Measurements from ENCODE around the gene SVBP.

SVBP gene

DNA sequence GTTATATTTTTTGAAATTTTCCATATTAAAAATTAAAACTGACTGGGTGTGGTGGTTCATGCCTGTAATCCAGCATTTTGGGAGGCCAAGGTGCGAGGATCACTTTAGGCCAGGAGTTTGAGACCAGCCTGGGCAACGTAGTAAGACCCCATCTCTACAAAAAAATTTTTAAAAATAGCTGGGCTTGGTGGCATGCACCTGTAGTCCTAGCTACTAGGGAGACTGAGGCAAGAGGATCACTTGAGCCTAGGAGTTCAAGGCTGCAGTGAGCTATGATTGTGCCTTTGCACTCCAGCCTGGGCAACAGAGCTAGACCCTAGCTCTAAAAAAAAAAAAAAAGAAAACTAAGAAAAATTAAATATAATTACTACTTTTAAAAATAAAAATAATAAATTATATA lies 4.5 kb upstream of the SVBP start:
- H2BK15ac ChIP-seq (ENCODE audit: low read depth, poor library complexity, severe bottlenecking) = no peak overlapping the region
- no peak overlapping the region for H2BK12ac ChIP-seq (ENCODE audit: low read length in 2 of 2)
- no peaks in the 10 kb centered on the region for H3K9me3 ChIP-seq (ENCODE audit: control insufficient read depth, low read length)

DNA sequence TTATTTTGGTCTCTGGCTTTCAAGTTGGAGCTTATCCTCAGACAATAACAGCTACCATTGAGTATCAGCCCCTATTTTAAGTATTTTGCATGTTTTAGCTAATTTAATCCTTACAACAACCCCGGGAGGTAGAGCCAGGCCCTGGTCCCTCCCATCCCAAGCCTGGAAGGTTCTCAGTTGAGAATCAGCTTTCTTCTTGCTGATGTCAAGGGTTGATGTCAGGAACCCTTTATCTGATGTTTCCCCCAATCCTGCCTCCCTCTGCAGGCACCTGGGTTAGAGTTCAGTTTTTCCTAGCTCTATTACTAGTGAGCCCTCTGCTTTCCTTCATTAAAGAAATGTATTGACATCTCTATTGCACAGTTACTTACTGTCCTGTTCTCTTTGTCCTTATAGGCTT lies 3.6 kb upstream of the SVBP start:
- no peak overlapping the region for H3K4ac ChIP-seq (ENCODE audit: low read depth in 1 of 2, low read length in 2 of 2)
- peaks cover 3% of the 10 kb centered on the region in 2 experiments for H3K36me3 ChIP-seq (ENCODE audit: control insufficient read depth in 1 of 2, insufficient read depth in 2 of 2, low read depth in 1 of 2, low read length in 2 of 2)
- no peak overlapping the region for H2BK12ac ChIP-seq (ENCODE audit: low read length in 2 of 2)
- H4K91ac ChIP-seq (ENCODE audit: low read length) = no peak overlapping the region
- H3K79me1 ChIP-seq (replicated peaks; ENCODE audit: low read length, poor library complexity, severe bottlenecking) = peaks cover 22% of the 10 kb centered on the region
- no peak overlapping the region for H2BK120ac ChIP-seq (ENCODE audit: low read depth, low read length)
- no peak overlapping the region for H3K4me3 ChIP-seq (ENCODE audit: insufficient read depth in 1 of 2, low read depth in 1 of 2, low read length in 2 of 2)
- no peak overlapping the region for H2AFZ ChIP-seq (ENCODE audit: low read depth, low read length)
- H3K4me1 ChIP-seq (ENCODE audit: control insufficient read depth, insufficient read depth, low read depth, low read length) = peaks cover 6% of the 10 kb centered on the region
- 81% methylated on average over 1 of the region's 1 CpG for WGBS
- H3K4me2 ChIP-seq (ENCODE audit: low read length, poor library complexity, severe bottlenecking) = no peak overlapping the region
- no peak overlapping the region for H2BK5ac ChIP-seq (ENCODE audit: low read depth, low read length, poor library complexity, severe bottlenecking)
- no peak for DNase-seq
- peak overlapping the region; percentile 1 for H3K9ac ChIP-seq (ENCODE audit: low read length)
- no peak overlapping the region for H3K27ac ChIP-seq (ENCODE audit: low read length, poor library complexity, severe bottlenecking)
- no peak overlapping the region for H2BK15ac ChIP-seq (ENCODE audit: low read depth, poor library complexity, severe bottlenecking)
- no peak overlapping the region for H4K8ac ChIP-seq (ENCODE audit: low read length)
- no peak overlapping the region for H3K18ac ChIP-seq (ENCODE audit: low read depth in 1 of 2, low read length in 2 of 2)
- H2AK5ac ChIP-seq (ENCODE audit: low read length, severe bottlenecking) = no peak overlapping the region
- no peak overlapping the region for H3K14ac ChIP-seq (ENCODE audit: low read length in 2 of 2)
- H3K9me3 ChIP-seq (ENCODE audit: control insufficient read depth, low read length) = no peaks in the 10 kb centered on the region
- no peaks in the 10 kb centered on the region for H3K27me3 ChIP-seq (ENCODE audit: control insufficient read depth in 1 of 2, insufficient read depth in 1 of 2, low read length in 2 of 2)
- H3K23ac ChIP-seq (ENCODE audit: low read length in 2 of 2) = no peak overlapping the region

More for the DNA sequence above, 4.5 kb upstream of the SVBP start:
- no peak overlapping the region for H3K14ac ChIP-seq (ENCODE audit: low read length in 2 of 2)
- no peak overlapping the region for H2AFZ ChIP-seq (ENCODE audit: low read depth, low read length)
- H4K91ac ChIP-seq (ENCODE audit: low read length) = no peak overlapping the region
- H3K9ac ChIP-seq (ENCODE audit: low read length) = no peak overlapping the region
- no peak overlapping the region for H3K4ac ChIP-seq (ENCODE audit: low read depth in 1 of 2, low read length in 2 of 2)
- H3K27me3 ChIP-seq (ENCODE audit: control insufficient read depth in 1 of 2, insufficient read depth in 1 of 2, low read length in 2 of 2) = no peaks in the 10 kb centered on the region
- H3K27ac ChIP-seq (ENCODE audit: low read length, poor library complexity, severe bottlenecking) = no peak overlapping the region
- H2AK5ac ChIP-seq (ENCODE audit: low read length, severe bottlenecking) = no peak overlapping the region
- H2BK120ac ChIP-seq (ENCODE audit: low read depth, low read length) = no peak overlapping the region
- peaks cover 1% of the 10 kb centered on the region for H3K4me1 ChIP-seq (ENCODE audit: control insufficient read depth, insufficient read depth, low read depth, low read length)
- no CpG with 5 or more reads among the region's 2 CpGs for WGBS
- no peak overlapping the region for H2BK5ac ChIP-seq (ENCODE audit: low read depth, low read length, poor library complexity, severe bottlenecking)
- no peak overlapping the region for H3K18ac ChIP-seq (ENCODE audit: low read depth in 1 of 2, low read length in 2 of 2)
- no peak overlapping the region for H3K4me3 ChIP-seq (ENCODE audit: insufficient read depth in 1 of 2, low read depth in 1 of 2, low read length in 2 of 2)
- H3K79me1 ChIP-seq (replicated peaks; ENCODE audit: low read length, poor library complexity, severe bottlenecking) = peaks cover 21% of the 10 kb centered on the region
- no peak overlapping the region for H3K23ac ChIP-seq (ENCODE audit: low read length in 2 of 2)
- DNase-seq = no peak
- H3K4me2 ChIP-seq (ENCODE audit: low read length, poor library complexity, severe bottlenecking) = no peak overlapping the region
- H4K8ac ChIP-seq (ENCODE audit: low read length) = no peak overlapping the region
- peaks cover 3% of the 10 kb centered on the region in 2 experiments for H3K36me3 ChIP-seq (ENCODE audit: control insufficient read depth in 1 of 2, insufficient read depth in 2 of 2, low read depth in 1 of 2, low read length in 2 of 2)

DNA sequence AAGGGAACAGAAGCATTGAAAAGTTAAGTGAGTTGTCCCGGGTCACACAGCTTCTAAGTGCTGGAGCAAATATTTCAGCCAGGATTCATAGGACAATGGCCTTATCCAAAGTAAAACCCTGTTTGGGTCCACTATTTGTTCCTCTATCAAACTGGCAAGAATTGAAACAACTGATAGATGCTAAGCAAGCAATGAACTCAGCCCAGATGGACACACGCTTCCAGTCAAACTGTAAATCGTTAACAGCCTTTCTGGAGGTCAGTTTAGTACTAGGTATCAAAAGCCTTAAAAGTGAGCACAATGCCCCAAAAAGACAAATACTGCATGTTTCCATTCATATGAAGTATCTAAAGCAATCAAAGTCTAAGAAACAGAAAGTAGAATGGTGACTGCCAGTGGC lies 779 bp upstream of the SVBP start:
- no peak overlapping the region for H3K23ac ChIP-seq (ENCODE audit: low read length in 2 of 2)
- H2BK12ac ChIP-seq (ENCODE audit: low read length in 2 of 2) = no peak overlapping the region
- no peak for DNase-seq
- H3K4me3 ChIP-seq (ENCODE audit: insufficient read depth in 1 of 2, low read depth in 1 of 2, low read length in 2 of 2) = peak overlapping the region in 1 of 2 experiments; percentile 76
- peaks cover 6% of the 10 kb centered on the region for H3K4me1 ChIP-seq (ENCODE audit: control insufficient read depth, insufficient read depth, low read depth, low read length)
- H3K27me3 ChIP-seq (ENCODE audit: control insufficient read depth in 1 of 2, insufficient read depth in 1 of 2, low read length in 2 of 2) = no peaks in the 10 kb centered on the region
- H2BK120ac ChIP-seq (ENCODE audit: low read depth, low read length) = no peak overlapping the region
- H2BK5ac ChIP-seq (ENCODE audit: low read depth, low read length, poor library complexity, severe bottlenecking) = no peak overlapping the region
- H3K9me3 ChIP-seq (ENCODE audit: control insufficient read depth, low read length) = no peaks in the 10 kb centered on the region
- H3K14ac ChIP-seq (ENCODE audit: low read length in 2 of 2) = no peak overlapping the region
- no peak overlapping the region for H3K4me2 ChIP-seq (ENCODE audit: low read length, poor library complexity, severe bottlenecking)
- no peak overlapping the region for H2AFZ ChIP-seq (ENCODE audit: low read depth, low read length)
- no peak overlapping the region for H4K8ac ChIP-seq (ENCODE audit: low read length)
- peaks cover 4 to 8% of the 10 kb centered on the region in 2 experiments for H3K36me3 ChIP-seq (ENCODE audit: control insufficient read depth in 1 of 2, insufficient read depth in 2 of 2, low read depth in 1 of 2, low read length in 2 of 2)
- WGBS = 98% methylated on average over 3 of the region's 3 CpGs
- peak overlapping the region; percentile 80 for H3K9ac ChIP-seq (ENCODE audit: low read length)
- H3K79me1 ChIP-seq (replicated peaks; ENCODE audit: low read length, poor library complexity, severe bottlenecking) = peaks cover 17% of the 10 kb centered on the region
- no peak overlapping the region for H4K91ac ChIP-seq (ENCODE audit: low read length)
- no peak overlapping the region for H2AK5ac ChIP-seq (ENCODE audit: low read length, severe bottlenecking)
- H2BK15ac ChIP-seq (ENCODE audit: low read depth, poor library complexity, severe bottlenecking) = no peak overlapping the region
- H3K27ac ChIP-seq (ENCODE audit: low read length, poor library complexity, severe bottlenecking) = no peak overlapping the region
- no peak overlapping the region for H3K4ac ChIP-seq (ENCODE audit: low read depth in 1 of 2, low read length in 2 of 2)
- no peak overlapping the region for H3K18ac ChIP-seq (ENCODE audit: low read depth in 1 of 2, low read length in 2 of 2)

DNA sequence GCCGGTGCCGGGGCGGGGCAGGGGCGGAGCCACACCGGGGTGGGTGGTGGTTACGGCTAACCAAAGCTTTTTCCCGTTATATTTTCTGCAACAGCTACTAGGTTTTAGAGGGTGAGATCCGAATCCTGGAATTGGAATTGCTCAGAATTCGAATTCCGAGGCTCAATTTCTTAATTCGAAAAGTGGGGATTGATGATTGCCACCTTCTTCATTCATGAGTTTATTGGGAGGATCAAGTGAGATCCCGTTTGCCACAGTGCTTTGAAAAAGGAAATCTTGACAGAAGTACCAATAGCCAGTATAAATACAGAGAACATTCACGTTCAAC lies 207 bp upstream of the SVBP start:
- DNase-seq = no peak
- Histone ChIP-seq H3K14ac (ENCODE audit: low read length in 2 of 2) (no peak overlapping the region), H2AFZ (ENCODE audit: low read depth, low read length) (no peak overlapping the region), H2BK15ac (ENCODE audit: low read depth, poor library complexity, severe bottlenecking) (no peak overlapping the region), H3K36me3 (ENCODE audit: control insufficient read depth in 1 of 2, insufficient read depth in 2 of 2, low read depth in 1 of 2, low read length in 2 of 2) (peaks cover 4 to 9% of the 10 kb centered on the region in 2 experiments), H3K18ac (ENCODE audit: low read depth in 1 of 2, low read length in 2 of 2) (no peak overlapping the region), H2BK12ac (ENCODE audit: low read length in 2 of 2) (no peak overlapping the region), H3K4me2 (ENCODE audit: low read length, poor library complexity, severe bottlenecking) (peak overlapping the region; percentile 61), H3K27ac (ENCODE audit: low read length, poor library complexity, severe bottlenecking) (no peak overlapping the region), H4K8ac (ENCODE audit: low read length) (no peak overlapping the region), H2BK5ac (ENCODE audit: low read depth, low read length, poor library complexity, severe bottlenecking) (no peak overlapping the region), H3K23ac (ENCODE audit: low read length in 2 of 2) (no peak overlapping the region), H3K4me1 (ENCODE audit: control insufficient read depth, insufficient read depth, low read depth, low read length) (peaks cover 6% of the 10 kb centered on the region), H2BK120ac (ENCODE audit: low read depth, low read length) (no peak overlapping the region), H2AK5ac (ENCODE audit: low read length, severe bottlenecking) (no peak overlapping the region), H3K9me3 (ENCODE audit: control insufficient read depth, low read length) (no peaks in the 10 kb centered on the region), H3K27me3 (ENCODE audit: control insufficient read depth in 1 of 2, insufficient read depth in 1 of 2, low read length in 2 of 2) (no peaks in the 10 kb centered on the region), H3K9ac (ENCODE audit: low read length) (peak overlapping the region; percentile 80), H3K4ac (ENCODE audit: low read depth in 1 of 2, low read length in 2 of 2) (no peak overlapping the region), H4K91ac (ENCODE audit: low read length) (no peak overlapping the region), H3K79me1 (replicated peaks; ENCODE audit: low read length, poor library complexity, severe bottlenecking) (peaks cover 17% of the 10 kb centered on the region), H3K4me3 (ENCODE audit: insufficient read depth in 1 of 2, low read depth in 1 of 2, low read length in 2 of 2) (peak overlapping the region in 1 of 2 experiments; percentile 76)
- WGBS = under 1% methylated on average over 11 of the region's 13 CpGs

All from mesenchymal stem cell (in vitro differentiated cells and primary cell).